ENCODE data around the gene ST7. TPM values are rescaled to one million over a fixed set of nuclear protein-coding genes. Genes with fewer than 3 reads are reported as not detected.

ST7 gene
- polyA plus RNA-seq, 1 donor from 2014 or later = 76.8 TPM

- Histone ChIP-seq H3K36me3 (ENCODE audit: insufficient read depth, low read length) (no peaks in the 10 kb centered on the region), H3K4me2 (ENCODE audit: low read length) (no peak overlapping the region), H3K27me3 (ENCODE audit: insufficient read depth, low read depth, low read length) (no peaks in the 10 kb centered on the region), H3F3A (ENCODE audit: insufficient read depth, low read length, poor library complexity, severe bottlenecking) (no peaks in the 10 kb centered on the region), H3K9ac (ENCODE audit: low read length) (no peak overlapping the region), H2AFZ (ENCODE audit: low read depth, low read length) (no peak overlapping the region), H3K27ac (ENCODE audit: low read length) (no peak overlapping the region), H4K20me1 (ENCODE audit: insufficient read depth) (no peaks in the 10 kb centered on the region), H3K9me3 (ENCODE audit: low read length) (no peaks in the 10 kb centered on the region), H3K4me3 (ENCODE audit: low read length) (no peak overlapping the region), H3K9me2 (ENCODE audit: insufficient read depth, low read length) (no peaks in the 10 kb centered on the region), H3K79me2 (replicated peaks; ENCODE audit: insufficient read depth, low read length) (no peaks in the 10 kb centered on the region)
- TF ChIP-seq CTCF (IDR thresholded peaks at IDR 0.05; ENCODE audit: poor library complexity, severe bottlenecking) (no peak), REST (IDR thresholded peaks at IDR 0.05; ENCODE audit: borderline replicate concordance) (no peak), EZH2 (IDR thresholded peaks at IDR 0.05; ENCODE audit: borderline replicate concordance, insufficient read depth, low read length, poor library complexity, severe bottlenecking) (no peak), SMC3 (conservative IDR thresholded peaks at IDR 0.05; ENCODE audit: poor library complexity) (no peak), MXI1 (conservative IDR thresholded peaks at IDR 0.05; ENCODE audit: poor library complexity, severe bottlenecking) (no peak), EP300 (conservative IDR thresholded peaks at IDR 0.05; ENCODE audit: poor library complexity, severe bottlenecking) (no peak), RAD21 (conservative IDR thresholded peaks at IDR 0.05) (no peak), POLR2AphosphoS5 (IDR thresholded peaks at IDR 0.05) (no peak), TAF1 (IDR thresholded peaks at IDR 0.05; ENCODE audit: low read depth) (no peak)
Measured at GRCh38 chr7:116938678-116939077, 14.6 kb upstream of the ST7 start.

- no peak overlapping the region for H3K9ac ChIP-seq (ENCODE audit: low read length)
- H3K4me2 ChIP-seq (ENCODE audit: low read length) = no peak overlapping the region
- H3F3A ChIP-seq (ENCODE audit: insufficient read depth, low read length, poor library complexity, severe bottlenecking) = no peaks in the 10 kb centered on the region
- no peak for TF ChIP-seq CTCF (IDR thresholded peaks at IDR 0.05; ENCODE audit: poor library complexity, severe bottlenecking)
- TF ChIP-seq RAD21 (conservative IDR thresholded peaks at IDR 0.05) = no peak
- no peak for TF ChIP-seq TAF1 (IDR thresholded peaks at IDR 0.05; ENCODE audit: low read depth)
- no peak for TF ChIP-seq POLR2AphosphoS5 (IDR thresholded peaks at IDR 0.05)
- no peak for TF ChIP-seq REST (IDR thresholded peaks at IDR 0.05; ENCODE audit: borderline replicate concordance)
- no peak for TF ChIP-seq EP300 (conservative IDR thresholded peaks at IDR 0.05; ENCODE audit: poor library complexity, severe bottlenecking)
- TF ChIP-seq EZH2 (IDR thresholded peaks at IDR 0.05; ENCODE audit: borderline replicate concordance, insufficient read depth, low read length, poor library complexity, severe bottlenecking) = no peak
- no peak overlapping the region for H2AFZ ChIP-seq (ENCODE audit: low read depth, low read length)
- H3K27me3 ChIP-seq (ENCODE audit: insufficient read depth, low read depth, low read length) = no peaks in the 10 kb centered on the region
- H3K79me2 ChIP-seq (replicated peaks; ENCODE audit: insufficient read depth, low read length) = no peaks in the 10 kb centered on the region
- H3K4me3 ChIP-seq (ENCODE audit: low read length) = no peak overlapping the region
- no peaks in the 10 kb centered on the region for H3K36me3 ChIP-seq (ENCODE audit: insufficient read depth, low read length)
- no peaks in the 10 kb centered on the region for H4K20me1 ChIP-seq (ENCODE audit: insufficient read depth)
- H3K9me3 ChIP-seq (ENCODE audit: low read length) = no peaks in the 10 kb centered on the region
- no peak overlapping the region for H3K27ac ChIP-seq (ENCODE audit: low read length)
- H3K9me2 ChIP-seq (ENCODE audit: insufficient read depth, low read length) = no peaks in the 10 kb centered on the region
Measured at GRCh38 chr7:116940689-116941370, 12.5 kb upstream of the ST7 start.
